ENCODE measurements around the gene PTPRT. TPM values are rescaled to one million over a fixed set of nuclear protein-coding genes. Genes with fewer than 3 reads are reported as not detected.

The PTPRT gene
- total RNA-seq, 1 experiment from 2014 or later: 0.20 TPM

DNA sequence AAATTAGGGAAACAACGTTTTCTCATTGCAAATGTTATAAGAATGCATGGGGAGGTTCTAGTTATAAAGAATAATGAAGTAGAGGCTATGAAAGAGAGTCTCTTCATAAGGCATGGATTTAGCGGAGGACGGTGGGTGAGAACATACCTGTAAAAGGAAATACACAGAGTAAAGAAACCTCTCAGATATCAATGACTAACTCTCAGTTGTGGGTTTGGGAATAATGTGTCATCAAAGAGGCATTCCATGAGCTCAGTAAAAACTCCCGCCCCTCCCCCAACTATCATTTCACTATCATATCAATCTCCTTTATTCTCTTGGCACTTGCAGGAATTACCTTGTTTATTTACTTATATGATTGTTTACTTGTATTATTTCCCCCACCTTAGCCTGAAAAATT, 695.4 kb downstream of the PTPRT start:
- H3K27me3 Mint-ChIP-seq (ENCODE audit: insufficient read depth, unreplicated experiment): peaks cover 32% of the 10 kb centered on the region
- Histone ChIP-seq H3K4me1 (no peaks in the 10 kb centered on the region), H3K4me3 (ENCODE audit: low read depth, low read length) (no peak overlapping the region), H3K27me3 (replicated peaks; ENCODE audit: control insufficient read depth, insufficient read depth, low read length) (no peaks in the 10 kb centered on the region), H3K9me3 (no peaks in the 10 kb centered on the region), H3K36me3 (ENCODE audit: control insufficient read depth, insufficient read depth, low read length) (no peaks in the 10 kb centered on the region)
- ChIA-PET CTCF (no interaction called here), POLR2A (no interaction called here)
- TF ChIP-seq, protein P1, sequence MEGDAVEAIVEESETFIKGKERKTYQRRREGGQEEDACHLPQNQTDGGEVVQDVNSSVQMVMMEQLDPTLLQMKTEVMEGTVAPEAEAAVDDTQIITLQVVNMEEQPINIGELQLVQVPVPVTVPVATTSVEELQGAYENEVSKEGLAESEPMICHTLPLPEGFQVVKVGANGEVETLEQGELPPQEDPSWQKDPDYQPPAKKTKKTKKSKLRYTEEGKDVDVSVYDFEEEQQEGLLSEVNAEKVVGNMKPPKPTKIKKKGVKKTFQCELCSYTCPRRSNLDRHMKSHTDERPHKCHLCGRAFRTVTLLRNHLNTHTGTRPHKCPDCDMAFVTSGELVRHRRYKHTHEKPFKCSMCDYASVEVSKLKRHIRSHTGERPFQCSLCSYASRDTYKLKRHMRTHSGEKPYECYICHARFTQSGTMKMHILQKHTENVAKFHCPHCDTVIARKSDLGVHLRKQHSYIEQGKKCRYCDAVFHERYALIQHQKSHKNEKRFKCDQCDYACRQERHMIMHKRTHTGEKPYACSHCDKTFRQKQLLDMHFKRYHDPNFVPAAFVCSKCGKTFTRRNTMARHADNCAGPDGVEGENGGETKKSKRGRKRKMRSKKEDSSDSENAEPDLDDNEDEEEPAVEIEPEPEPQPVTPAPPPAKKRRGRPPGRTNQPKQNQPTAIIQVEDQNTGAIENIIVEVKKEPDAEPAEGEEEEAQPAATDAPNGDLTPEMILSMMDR (IDR thresholded peaks at IDR 0.05; ENCODE audit: insufficient read depth in 1 of 2, low read depth in 1 of 2, low read length in 1 of 2, severe bottlenecking in 1 of 2, unreplicated experiment in 1 of 2): no peak
- no peak overlapping the region for H3K4me3 Mint-ChIP-seq (ENCODE audit: unreplicated experiment)
- intact Hi-C loops (cut with micrococcal nuclease; ENCODE audit: unreplicated experiment): no loop called here
- no peaks in the 10 kb centered on the region for H3K36me3 Mint-ChIP-seq (ENCODE audit: insufficient read depth, unreplicated experiment)
- no peak for DNase-seq
- BruUV-seq (replicated peaks): no TSS peak
- H3K27ac Mint-ChIP-seq (ENCODE audit: unreplicated experiment): no peak overlapping the region
- no peaks in the 10 kb centered on the region for H3K4me1 Mint-ChIP-seq (ENCODE audit: low read depth, unreplicated experiment)
- no peaks in the 10 kb centered on the region for H3K9me3 Mint-ChIP-seq (ENCODE audit: unreplicated experiment)

DNA sequence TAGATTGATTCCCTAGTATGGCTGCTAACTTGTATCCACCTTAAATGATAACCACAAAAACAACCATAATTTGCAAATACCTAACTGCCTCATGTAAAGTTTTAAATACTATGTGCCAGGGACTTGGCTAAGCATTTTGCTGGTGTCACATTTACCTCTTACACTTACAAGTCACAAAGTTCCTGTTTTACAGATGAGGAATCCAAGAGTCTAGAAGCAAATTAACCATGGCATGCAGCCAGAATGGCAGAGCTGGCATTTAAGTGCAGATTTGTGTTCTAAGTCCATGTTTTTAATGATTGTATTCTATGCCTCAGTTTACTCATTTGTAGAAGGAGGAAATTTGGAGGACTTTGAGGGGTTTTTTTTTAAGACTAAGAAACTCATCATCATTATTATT, 696.7 kb downstream of the PTPRT start:
- H3K27me3 Mint-ChIP-seq (ENCODE audit: insufficient read depth, unreplicated experiment): peaks cover 28% of the 10 kb centered on the region
- H3K27me3 ChIP-seq (replicated peaks; ENCODE audit: control insufficient read depth, insufficient read depth, low read length): no peaks in the 10 kb centered on the region
- H3K36me3 ChIP-seq (ENCODE audit: control insufficient read depth, insufficient read depth, low read length): no peaks in the 10 kb centered on the region
- TF ChIP-seq, protein P1 (IDR thresholded peaks at IDR 0.05; ENCODE audit: insufficient read depth in 1 of 2, low read depth in 1 of 2, low read length in 1 of 2, severe bottlenecking in 1 of 2, unreplicated experiment in 1 of 2): no peak
- H3K36me3 Mint-ChIP-seq (ENCODE audit: insufficient read depth, unreplicated experiment): no peaks in the 10 kb centered on the region
- CTCF ChIA-PET: no interaction called here
- H3K27ac Mint-ChIP-seq (ENCODE audit: unreplicated experiment): no peak overlapping the region
- no peak overlapping the region for H3K4me3 Mint-ChIP-seq (ENCODE audit: unreplicated experiment)
- intact Hi-C loops (cut with micrococcal nuclease; ENCODE audit: unreplicated experiment): no loop called here
- no peaks in the 10 kb centered on the region for H3K9me3 Mint-ChIP-seq (ENCODE audit: unreplicated experiment)
- DNase-seq: no peak
- POLR2A ChIA-PET: no interaction called here
- H3K4me3 ChIP-seq (ENCODE audit: low read depth, low read length): no peak overlapping the region
- H3K4me1 Mint-ChIP-seq (ENCODE audit: low read depth, unreplicated experiment): no peaks in the 10 kb centered on the region
- H3K4me1 ChIP-seq: no peaks in the 10 kb centered on the region
- no TSS peak for BruUV-seq (replicated peaks)
- H3K9me3 ChIP-seq: no peaks in the 10 kb centered on the region

DNA sequence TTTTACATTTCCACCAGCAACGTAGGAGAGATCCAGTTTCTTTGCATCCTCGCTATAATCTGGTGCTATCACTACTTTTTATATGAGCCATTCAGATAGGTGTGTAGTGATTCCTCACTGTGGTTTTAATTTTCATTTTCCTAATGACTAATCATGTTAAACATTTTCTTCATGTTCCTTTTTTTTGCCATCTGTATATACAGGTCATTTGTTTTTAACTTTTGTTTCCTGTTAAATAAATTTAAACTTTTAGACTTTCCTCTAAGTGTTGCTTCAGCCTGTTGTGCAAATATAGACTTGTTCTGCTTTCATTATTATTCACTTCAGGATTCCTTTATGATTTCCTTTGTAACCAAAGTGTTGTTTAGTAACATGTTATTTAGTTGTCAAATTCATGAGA, 697.4 kb downstream of the PTPRT start:
- Mint-ChIP-seq H3K27me3 (ENCODE audit: insufficient read depth, unreplicated experiment) (peaks cover 27% of the 10 kb centered on the region), H3K4me1 (ENCODE audit: low read depth, unreplicated experiment) (no peaks in the 10 kb centered on the region), H3K36me3 (ENCODE audit: insufficient read depth, unreplicated experiment) (no peaks in the 10 kb centered on the region), H3K9me3 (ENCODE audit: unreplicated experiment) (no peaks in the 10 kb centered on the region), H3K4me3 (ENCODE audit: unreplicated experiment) (no peak overlapping the region), H3K27ac (ENCODE audit: unreplicated experiment) (no peak overlapping the region)
- intact Hi-C loops (cut with micrococcal nuclease; ENCODE audit: unreplicated experiment): no loop called here
- BruUV-seq (replicated peaks): no TSS peak
- no peaks in the 10 kb centered on the region for H3K4me1 ChIP-seq
- no peaks in the 10 kb centered on the region for H3K36me3 ChIP-seq (ENCODE audit: control insufficient read depth, insufficient read depth, low read length)
- no peak for DNase-seq
- H3K9me3 ChIP-seq: no peaks in the 10 kb centered on the region
- CTCF ChIA-PET: no interaction called here
- no peaks in the 10 kb centered on the region for H3K27me3 ChIP-seq (replicated peaks; ENCODE audit: control insufficient read depth, insufficient read depth, low read length)
- H3K4me3 ChIP-seq (ENCODE audit: low read depth, low read length): no peak overlapping the region
- POLR2A ChIA-PET: no interaction called here
- TF ChIP-seq, protein P1 (IDR thresholded peaks at IDR 0.05; ENCODE audit: insufficient read depth in 1 of 2, low read depth in 1 of 2, low read length in 1 of 2, severe bottlenecking in 1 of 2, unreplicated experiment in 1 of 2): no peak
